AG08395 (cell line): ENCODE results near the gene TMEM63A.
"Not testable (repeated sequence)": the region's sequence is repeated elsewhere in the genome, so short reads cannot be mapped to it uniquely, and the experiment has no call there.

Source experiments
- DNase-seq: peaks from one replicate; pipeline ENCODE4 v3.0.0; 2012; ENCODE audit warnings: mixed read lengths, low spot score

Gene TMEM63A

DNA sequence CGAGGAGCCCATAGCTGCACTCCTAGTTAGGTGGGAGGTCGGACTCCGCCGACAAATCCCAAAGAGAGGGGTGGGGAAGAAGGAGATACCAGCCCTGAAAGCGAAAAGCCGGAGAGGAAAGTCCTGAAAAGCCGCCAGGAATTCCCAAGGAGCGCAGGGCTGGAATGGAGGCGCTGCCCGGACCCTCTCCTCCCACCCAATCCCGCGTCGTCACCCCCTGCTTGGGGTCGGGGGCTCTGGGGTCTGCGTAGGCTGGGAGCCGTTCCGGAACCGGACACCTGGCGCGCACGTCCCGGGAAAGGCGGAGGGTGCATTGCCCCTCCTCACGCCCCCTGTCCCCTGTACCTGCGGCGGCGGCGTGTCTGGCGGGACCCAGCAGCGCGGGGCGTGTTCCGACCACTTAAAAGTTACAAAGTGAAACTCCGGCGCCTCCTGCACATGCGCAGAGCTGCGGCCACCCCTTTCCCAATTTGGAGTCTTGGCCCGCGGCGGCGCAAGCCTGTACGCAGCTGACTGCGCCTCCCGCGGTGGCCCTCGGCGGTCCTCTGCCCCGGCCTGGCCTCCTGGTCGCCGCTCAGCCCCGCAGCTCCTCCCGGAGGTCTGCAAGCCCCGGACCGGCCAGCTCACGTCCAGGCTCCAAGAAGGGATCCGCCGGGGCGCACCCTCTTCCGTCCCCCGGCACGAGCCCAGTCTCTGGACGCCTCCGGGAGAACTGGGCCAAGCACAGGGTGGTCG is at the start of gene TMEM63A:
TSS of gene TMEM63A (minus strand) at position 422 of the 735 bp plus-strand sequence. CDS start 4,800 bp downstream, outside the sequence.
- DNase-seq: peak; percentile 98

DNA sequence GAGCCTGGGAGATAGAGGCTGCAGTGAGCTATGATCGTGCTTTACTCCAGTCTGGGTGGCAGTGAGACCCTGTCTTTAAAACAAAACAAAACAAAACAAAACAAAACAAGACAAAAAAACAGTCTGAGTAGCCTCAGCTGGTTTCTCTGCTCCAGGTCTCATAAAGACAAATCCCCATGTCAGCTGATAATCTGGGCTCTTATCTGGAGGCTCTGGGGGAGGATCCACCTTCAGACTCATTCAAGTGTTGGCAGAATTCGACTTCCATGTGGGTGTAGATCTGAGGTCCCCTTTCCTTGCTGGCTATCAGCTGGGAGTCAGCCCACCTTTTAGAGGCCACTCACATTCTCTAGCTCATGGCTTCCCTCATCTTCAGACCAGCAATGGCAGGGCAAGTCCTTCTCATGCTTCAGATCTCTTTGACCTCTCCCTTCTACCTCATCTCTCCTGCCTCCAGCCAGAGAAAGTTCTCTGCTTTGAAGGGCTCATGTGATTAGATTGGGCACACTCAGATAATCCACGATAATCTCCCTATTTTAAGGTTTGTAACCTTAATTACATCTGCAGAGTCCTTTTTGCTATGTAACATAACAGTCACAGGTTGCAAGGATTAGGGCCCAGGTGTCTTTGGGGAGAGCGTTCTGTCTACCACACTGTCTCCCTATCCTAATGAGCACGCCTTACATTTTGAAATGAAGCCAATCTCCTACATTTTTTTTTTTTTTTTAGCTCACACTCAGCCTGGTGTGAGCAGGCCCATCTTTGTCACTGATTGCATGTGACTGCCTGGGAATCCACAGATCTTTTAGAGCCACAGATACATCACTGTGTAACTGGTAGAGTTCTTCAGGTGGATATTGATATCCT is 49.3 kb upstream of the TMEM63A start:
- no peak for DNase-seq

DNA sequence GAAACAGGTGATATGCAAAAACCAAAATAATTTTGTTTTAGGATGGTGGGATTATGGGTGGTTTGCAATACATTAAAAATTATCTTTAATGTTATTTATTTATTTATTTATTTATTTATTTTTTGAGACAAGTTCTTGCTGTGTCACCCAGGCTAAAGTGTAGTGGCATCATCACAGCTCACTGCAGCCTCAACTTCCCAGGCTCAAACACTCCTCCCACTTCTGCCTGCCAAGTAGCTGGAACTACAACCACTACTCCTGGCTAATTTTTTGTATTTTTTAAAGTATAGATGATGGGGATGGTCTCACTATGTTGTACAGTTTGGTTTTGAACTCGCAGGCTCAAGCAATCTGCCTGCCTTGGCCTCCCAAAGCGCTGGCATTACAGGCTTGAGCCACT is 48.4 kb upstream of the TMEM63A start:
- DNase-seq: no peak

DNA sequence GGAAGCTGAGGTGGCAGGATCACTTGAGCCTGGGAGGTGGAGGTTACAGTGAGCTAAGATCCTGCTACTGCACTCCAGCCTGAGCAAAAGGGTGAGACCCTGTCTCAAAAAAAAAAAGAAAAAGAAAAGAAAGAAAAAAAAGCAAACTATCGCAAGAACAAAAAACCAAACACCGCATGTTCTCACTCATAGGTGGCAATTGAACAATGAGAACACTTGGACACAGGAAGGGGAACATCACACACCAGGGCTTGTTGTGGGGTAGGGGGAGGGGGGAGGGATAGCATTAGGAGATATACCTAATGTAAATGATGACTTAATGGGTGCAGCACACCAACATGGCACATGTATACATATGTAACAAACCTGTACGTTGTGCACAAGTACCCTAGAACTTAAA is 47.3 kb upstream of the TMEM63A start:
- not testable (repeated sequence) for DNase-seq

DNA sequence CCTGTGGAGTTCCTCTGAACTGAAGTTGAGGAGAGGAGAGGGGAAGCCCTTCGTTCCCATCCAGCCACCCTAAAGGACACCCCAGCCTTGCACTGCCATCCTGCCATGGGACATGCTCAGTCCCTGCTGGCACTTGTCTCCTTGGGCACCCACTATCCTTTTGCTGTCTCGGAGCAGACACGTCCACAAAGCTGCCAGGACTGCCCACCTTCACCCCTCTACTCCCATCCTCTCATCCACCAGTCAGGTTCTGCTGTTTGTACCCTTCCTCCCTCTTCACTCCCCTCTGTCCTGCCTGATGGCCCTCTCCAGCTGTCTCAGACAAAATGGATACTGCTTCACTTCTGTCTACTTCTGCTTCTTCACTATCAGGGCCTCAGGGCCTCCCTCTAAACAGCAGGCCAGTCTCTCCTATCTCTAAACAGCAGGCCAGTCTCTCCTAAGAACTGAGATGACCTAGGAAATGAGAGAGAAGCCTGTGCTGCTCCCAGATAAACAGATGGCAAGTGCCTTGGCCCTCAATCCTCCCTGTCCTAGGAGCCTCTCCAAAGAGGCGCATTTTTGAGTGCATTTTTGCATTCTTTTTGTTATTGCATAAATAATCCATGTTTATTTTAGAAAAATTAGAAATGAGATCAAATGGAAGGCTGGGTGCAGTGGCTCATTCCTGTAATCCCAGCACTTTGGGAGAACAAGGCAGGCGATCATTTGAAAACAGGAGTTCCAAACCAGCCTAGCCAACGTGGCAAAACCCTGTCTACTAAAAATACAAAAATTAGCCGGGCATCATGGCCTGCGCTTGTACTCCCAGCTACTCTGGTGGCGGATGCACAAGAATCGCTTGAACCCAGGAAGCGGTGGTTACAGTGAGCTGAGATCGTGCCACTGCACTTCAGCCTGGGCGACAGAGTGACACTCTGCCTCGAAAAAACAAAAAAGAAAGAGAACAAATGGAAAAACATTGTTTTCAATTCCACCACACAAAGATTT is 46.3 kb upstream of the TMEM63A start:
- DNase-seq: no peak

DNA sequence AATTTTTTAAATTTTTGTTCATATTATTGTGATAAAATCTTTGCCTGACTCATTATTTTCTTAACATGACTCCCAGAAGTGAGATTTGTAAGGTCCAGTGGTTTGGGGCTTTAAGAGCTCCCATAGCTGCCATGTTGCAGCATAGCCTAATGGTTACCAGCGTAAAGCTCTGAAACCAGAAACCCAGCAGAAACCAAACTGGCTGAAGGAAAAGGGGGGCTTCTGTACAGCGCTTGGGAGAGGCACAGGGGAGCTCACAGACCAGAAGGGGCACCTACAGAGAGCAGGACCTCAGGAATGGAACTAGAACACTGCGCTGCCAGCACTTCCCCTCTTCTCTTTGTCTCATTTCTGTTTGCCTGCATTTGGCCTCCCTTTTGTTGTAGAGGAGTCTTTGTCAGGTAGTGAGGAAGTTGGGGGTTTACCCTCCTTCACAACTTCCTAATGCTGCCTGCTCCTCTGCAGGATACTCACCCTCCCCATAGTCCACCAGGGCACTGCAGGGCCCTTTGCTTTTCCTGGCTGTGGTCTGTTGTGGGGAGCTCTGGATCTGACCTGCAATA is 44.5 kb upstream of the TMEM63A start:
- DNase-seq: no peak

DNA sequence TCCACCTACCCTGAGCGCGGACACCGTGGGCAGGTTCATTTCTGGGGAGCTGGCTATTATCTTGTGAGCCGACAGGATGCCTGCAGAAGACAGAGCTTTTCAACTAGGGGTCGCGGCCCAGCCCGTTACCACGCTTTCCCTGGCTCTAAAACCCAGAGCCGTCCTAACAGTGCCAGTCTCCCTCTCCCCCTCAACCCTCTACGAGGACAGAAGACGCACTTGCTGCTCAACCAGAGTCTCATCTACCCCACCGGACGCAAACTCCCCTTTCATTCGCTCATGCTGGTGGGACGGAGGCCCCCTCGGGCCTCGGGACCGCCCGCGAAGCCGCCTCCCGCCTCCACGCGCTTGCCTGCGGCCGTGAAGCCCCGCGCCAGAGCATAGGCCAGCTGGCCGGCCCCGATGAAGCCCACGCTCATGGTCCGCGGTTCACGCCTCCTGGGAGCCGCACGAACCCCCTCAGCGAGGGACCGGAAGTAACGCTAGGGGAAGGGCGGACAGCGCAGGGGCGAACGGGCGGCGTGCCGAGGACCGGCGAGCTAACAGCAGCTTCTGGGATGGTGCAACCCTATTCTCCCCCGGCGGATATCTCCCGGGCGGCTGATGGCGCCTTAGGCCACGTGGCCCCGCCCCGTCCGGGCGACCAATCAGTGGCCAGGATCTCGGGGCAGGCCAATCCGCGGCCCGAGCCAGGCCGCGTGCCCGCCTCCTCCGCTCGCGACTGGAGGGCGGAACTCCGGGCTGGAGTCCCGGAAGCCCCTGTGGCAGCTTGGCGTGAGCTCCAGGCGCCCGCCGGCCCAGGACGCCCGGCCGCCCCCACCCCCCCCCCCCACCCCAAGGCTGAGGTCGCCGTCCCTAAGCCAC is 41.7 kb upstream of the TMEM63A start, which contains the start of gene PYCR2:
TSS of gene PYCR2 (minus strand) at position 559 of the 864 bp plus-strand sequence. CDS start at position 419, 140 bp downstream.
- peak; percentile 99 for DNase-seq

DNA sequence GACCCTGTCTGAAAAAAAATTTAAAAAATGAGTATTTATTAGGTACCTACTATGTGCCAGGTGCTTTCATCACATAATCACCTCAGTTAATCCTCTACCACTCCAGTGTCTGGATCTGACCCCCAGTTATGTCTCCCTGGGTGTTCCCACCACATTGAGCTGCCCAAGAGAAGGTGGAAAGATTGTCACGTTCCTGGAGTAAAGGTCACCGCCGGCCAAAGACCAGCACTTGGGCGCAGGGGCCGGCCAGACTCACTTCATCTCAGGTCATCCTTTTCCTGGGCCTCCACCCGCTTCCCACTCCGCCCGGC is 41.2 kb upstream of the TMEM63A start:
- no peak for DNase-seq

DNA sequence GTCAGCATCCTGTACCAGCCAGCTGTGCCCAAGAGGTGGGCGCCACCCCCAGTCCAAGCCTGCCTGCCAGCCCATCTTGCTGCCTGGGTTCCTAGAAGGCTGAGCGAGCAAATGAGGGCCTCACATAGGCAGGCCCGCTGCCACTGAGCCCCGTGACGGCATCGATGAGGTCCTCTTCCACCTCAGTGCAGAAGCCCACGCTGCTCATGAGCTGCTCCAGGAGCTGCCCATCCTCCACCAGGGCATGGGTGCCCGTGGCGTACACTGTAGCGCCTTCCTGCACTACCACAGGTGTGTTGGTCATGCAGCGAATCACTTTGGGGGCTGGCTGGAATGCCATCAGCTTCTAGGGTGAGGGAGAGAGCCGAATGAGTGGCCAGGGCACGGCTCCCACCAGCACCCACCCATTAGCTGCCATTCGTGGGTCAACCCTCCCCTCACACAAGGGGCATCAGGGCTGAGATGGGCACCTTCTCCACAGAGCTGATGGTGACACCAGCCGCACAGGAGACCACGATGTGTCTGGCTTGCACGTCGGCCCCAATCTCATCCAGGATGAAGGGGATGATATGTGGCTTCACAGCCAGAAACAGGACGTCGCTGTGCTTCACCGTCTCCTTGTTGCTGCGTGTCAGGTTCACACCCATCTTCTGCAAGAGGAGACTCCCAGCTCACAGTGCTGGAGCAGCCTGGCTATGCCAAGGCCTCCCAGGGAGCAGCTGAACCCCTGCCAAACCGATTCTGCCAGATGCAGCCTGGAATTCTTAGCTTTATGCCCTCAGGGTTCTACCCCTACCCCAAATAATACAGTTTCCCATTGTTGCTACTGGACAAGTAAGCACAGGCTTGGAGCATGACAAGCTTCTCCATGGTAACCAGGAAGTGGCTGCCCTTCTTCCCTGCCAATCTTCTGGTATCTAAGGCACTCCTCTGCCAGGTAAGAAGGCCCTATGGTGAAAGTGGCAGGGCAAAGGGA is 39.8 kb upstream of the TMEM63A start:
- DNase-seq: no peak

DNA sequence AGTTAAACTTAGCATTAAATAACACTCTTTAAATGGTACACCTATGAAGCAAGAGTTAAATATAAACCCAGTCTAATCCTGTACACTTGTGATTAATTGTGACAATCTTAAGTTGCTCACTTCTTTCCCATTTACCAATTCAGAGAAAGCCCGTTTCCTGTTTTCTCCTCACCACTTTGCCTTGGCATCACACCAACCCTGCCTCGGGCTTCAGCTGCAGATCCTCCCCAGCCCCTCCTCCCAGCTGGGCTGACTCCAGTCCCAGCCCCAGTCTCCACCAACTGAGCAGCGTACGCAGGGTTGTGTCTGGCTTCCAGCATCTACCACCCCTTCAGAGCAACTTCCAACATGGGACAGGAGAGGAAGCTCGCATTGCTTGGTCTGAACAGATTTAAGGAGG is 37.7 kb upstream of the TMEM63A start:
- DNase-seq: peak; percentile 88

DNA sequence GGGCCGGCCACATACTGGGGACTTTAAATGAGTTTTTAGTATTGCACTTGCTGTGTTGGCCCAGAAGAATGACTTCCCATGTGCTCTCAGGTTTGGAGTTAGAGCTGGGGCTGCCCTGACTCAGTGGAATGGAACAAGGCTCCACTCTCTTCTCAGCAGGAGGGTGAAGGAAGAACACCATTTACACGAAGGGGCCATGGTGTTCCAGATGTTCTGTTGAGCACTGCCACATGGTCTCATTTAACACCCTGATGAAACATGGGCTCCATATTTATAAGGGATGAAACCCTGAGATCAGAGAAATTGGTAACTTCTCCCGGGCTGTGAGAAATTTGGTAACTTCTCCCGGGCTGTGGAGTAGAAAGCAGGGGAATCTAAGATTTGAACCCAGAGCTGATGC is 36.1 kb upstream of the TMEM63A start:
- no peak for DNase-seq

DNA sequence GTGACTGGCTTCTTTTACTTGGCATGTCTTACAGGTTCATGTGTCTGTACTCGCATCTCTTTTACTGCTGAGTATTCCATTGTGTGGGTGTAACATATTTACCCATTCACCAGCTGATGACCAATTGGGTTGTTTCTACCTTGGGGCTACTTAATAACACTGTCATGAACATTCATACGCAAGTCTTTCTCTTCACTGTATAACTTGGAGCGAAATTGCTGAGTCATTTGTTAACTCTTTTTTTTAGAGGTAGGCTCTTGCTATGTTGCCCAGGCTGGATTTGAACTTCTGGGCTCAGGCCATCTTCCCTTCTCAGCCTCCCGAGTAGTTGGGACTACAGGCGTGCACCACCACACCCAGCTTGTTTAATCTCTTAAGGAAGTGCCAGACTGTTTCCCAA is 35.4 kb upstream of the TMEM63A start:
- no peak for DNase-seq

DNA sequence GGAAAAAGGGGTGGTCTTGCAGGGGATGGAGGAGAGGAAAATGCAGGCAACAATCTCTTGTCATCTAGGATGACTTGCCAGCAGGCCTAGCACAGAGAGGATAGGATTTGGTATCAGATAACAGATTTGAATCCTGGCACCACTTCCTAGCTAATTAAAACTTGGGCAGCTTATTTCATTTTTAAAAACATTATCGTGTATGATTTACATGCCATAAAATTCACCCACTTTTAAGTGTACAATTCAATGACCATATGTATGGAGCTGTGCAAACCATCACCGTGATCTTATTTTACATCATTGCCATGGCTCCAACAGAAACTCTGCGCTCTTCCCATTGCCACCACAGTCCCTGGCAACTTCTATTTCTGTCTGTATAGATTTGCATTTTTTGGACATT is 34.9 kb upstream of the TMEM63A start:
- no peak for DNase-seq

DNA sequence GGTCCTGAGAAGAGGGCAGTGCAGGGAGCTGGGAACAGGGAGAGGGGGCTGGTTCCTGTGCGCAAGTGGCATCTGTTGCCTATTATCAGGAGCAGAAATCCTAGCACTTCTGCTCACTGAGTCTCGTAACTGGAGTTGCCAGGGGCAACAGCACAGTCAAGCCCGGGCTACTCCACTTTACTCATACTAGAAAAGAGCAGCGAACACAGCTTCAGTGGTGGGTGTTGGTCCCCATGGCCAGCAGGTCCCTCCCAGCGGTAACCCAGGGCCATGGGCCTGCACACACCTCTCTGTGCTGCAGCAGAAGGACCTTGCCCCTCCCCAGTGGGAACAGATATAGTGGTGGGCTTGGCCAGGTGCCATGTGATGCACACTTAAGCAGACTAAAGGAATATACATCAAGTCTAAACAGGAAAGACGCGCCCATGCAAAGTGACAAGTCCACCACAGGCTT is 33.4 kb upstream of the TMEM63A start:
- no peak for DNase-seq

DNA sequence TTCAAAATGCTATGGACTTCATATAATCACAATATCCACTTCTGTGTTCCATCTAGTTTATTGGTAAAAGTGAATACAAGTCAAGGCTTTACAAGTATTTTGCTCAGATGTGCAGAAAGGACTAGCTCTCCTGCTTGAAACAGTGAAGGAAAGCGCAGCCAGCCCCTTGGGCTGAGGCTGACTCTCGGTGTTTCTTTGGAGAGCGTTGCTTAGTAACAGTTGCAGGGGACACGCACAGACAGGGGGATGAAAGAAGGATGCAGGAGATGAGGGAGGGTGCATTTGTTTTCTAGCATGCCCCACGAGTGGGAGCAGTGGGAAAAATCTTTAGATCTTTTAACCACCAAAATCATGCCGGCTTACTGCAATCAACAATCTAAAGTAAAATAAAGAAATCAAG is 32.8 kb upstream of the TMEM63A start:
- no peak for DNase-seq

DNA sequence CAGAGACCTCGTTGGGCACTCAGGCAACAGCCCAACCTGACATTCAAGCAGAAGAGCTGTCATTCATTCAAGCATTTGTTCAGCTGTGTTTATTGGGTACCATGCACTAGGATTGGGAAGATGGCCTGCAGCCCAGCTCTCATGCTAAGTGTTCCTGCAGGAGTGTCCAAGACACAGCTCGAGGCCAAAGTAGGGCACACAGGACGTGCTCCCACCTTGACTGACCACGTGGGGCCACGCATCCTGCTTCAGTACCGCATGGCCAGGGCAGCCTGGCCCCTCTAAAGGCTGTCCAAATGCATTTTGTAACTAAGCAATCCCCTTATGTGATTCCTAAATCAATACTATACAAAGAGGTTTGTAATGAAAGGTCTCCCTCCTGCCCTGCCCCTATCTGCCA is 32.2 kb upstream of the TMEM63A start:
- no peak for DNase-seq

DNA sequence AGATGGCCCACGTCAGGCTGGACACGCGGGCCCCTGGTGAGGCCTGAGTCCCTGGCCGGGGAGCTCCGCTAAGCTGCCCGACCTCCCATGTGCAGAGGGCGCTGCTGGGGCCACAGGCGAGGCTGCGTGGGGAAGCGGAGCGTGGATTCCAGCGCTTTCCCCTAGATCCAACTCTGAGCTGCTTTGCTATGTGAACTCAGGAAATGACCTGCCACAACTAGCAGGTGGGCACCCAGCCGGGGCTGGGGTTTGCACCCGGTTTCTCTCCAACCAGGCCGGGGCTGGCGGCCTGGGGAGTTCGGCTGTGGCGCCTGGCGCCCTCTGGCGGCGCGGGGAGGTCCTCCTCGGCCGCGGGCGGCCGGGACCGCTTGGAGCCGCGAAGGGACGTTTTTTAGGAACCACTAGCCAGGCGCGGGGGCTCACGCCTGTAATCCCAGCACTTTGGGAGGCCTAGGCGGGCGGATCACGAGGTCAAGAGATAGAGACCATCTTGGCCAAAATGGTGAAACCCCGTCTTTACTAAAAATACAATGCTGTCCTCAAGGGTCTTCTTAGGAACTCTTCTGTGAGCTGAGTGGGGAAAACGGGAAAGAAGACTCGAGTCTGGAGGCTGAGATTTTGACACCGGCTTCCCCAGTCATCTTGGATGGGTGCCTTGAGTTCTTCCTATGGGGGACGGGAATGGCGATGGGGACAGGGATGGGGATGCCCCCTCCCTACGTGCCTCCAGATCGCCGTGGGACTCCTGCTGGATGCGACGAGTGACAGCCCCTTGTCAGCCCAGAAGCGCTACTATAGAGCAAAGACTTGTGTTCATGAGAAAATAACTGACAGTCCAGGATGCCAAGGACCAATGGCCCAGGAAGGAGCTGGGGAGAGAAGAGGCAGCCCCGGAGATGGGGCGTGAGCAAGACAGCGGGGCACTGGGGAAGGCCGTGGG is 29.3 kb upstream of the TMEM63A start:
- DNase-seq: peak; percentile 67

DNA sequence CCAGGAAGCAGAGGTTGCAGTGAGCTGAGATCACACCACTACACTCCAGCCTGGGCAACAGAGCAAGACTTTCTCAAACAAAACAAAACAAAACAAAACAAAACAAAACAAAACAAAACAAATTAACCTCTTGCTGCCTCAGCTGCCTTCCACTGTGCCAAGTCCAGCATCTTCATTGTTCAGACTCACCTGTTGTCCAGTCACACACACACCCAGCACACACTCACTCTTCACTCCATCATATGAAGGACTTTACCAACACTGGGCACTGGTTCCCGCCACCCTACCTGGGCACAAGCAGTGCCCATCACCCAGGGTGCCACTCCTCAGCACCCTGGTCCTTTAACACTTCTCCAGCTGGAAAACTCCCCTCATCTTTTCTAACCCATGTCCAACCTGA is 27.3 kb upstream of the TMEM63A start:
- no peak for DNase-seq
